H9 (cell line): ENCODE measurements around the gene VPS35L. TPM values are rescaled to one million over a fixed set of nuclear protein-coding genes. Genes with fewer than 3 reads are reported as not detected.

Experiments
- DNase-seq: peaks from one replicate; pipeline ENCODE4 v3.0.0-alpha.2; 2017
- H2AFZ ChIP-seq: one replicate; pipeline ENCODE4 v1.6.1; 2013; ENCODE audit warnings: mild to moderate bottlenecking, low read length, control low read depth, moderate library complexity
- H2AK5ac ChIP-seq: 2 replicates; pipeline ENCODE4 v1.6.1; 2013; ENCODE audit warnings: low read length, control low read depth, mixed read lengths; ENCODE audit not compliant: insufficient read length
- H2BK120ac ChIP-seq: one replicate; pipeline ENCODE4 v1.6.1; 2013; ENCODE audit warnings: low read depth, mild to moderate bottlenecking, low read length, control low read depth, inconsistent platforms; ENCODE audit not compliant: poor library complexity, severe bottlenecking
- H2BK12ac ChIP-seq: 2 replicates; pipeline ENCODE4 v1.6.1; 2013; ENCODE audit warnings: low read length, control low read depth, mixed read lengths, low read depth; ENCODE audit not compliant: insufficient read length
- H2BK15ac ChIP-seq: 2 replicates; pipeline ENCODE4 v1.6.1; 2013; ENCODE audit warnings: low read depth, low read length, control low read depth
- H2BK20ac ChIP-seq: one replicate; pipeline ENCODE4 v1.6.1; 2013; ENCODE audit warnings: low read depth, mild to moderate bottlenecking, low read length, control low read depth, inconsistent platforms; ENCODE audit not compliant: poor library complexity, severe bottlenecking
- H2BK5ac ChIP-seq: 2 replicates; pipeline ENCODE4 v1.6.1; 2013; ENCODE audit warnings: low read length, control low read depth, mixed read lengths; ENCODE audit not compliant: insufficient read length
- H3K14ac ChIP-seq: 2 replicates; pipeline ENCODE4 v1.6.1; 2013; ENCODE audit warnings: low read length, control low read depth; ENCODE audit not compliant: insufficient read depth
- H3K18ac ChIP-seq: 2 replicates; pipeline ENCODE4 v1.6.1; 2013; ENCODE audit warnings: low read depth, mild to moderate bottlenecking, mixed read lengths, low read length, control low read depth; ENCODE audit not compliant: insufficient read length
- H3K23ac ChIP-seq: 2 replicates; pipeline ENCODE4 v1.6.1; 2013; ENCODE audit warnings: low read length, control low read depth, mixed read lengths, low read depth; ENCODE audit not compliant: insufficient read length
- H3K23me2 ChIP-seq: 2 replicates; pipeline ENCODE4 v1.6.1; 2013; ENCODE audit warnings: low read depth, mild to moderate bottlenecking, mixed read lengths, low read length, control low read depth; ENCODE audit not compliant: insufficient read length, poor library complexity, severe bottlenecking
- H3K27ac ChIP-seq: 2 replicates; pipeline ENCODE4 v1.5.1; 2013; ENCODE audit warnings: low read length, control low read depth, mixed read lengths, low read depth; ENCODE audit not compliant: insufficient read length
- H3K27me3 ChIP-seq: 2 replicates; pipeline ENCODE4 v1.6.1; 2013; ENCODE audit warnings: low read length, control low read depth, inconsistent platforms; ENCODE audit not compliant: insufficient read depth
- H3K4ac ChIP-seq: 2 replicates; pipeline ENCODE4 v1.6.1; 2013; ENCODE audit warnings: low read depth, mild to moderate bottlenecking, control low read depth, inconsistent platforms, low read length, moderate library complexity
- H3K4me1 ChIP-seq: 2 replicates; pipeline ENCODE4 v1.6.1; 2013; ENCODE audit warnings: low read length, control low read depth, inconsistent platforms; ENCODE audit not compliant: insufficient read depth
- H3K4me2 ChIP-seq: 2 replicates; pipeline ENCODE4 v1.6.1; 2013; ENCODE audit warnings: low read length, control low read depth, mixed read lengths; ENCODE audit not compliant: insufficient read length, insufficient read depth
- H3K56ac ChIP-seq: 2 replicates; pipeline ENCODE4 v1.6.1; 2013; ENCODE audit warnings: low read depth, mild to moderate bottlenecking, mixed read lengths, low read length, control low read depth; ENCODE audit not compliant: insufficient read length
- H3K79me1 ChIP-seq: 2 replicates; pipeline ENCODE4 v1.6.1; 2013; ENCODE audit warnings: low read depth, mild to moderate bottlenecking, moderate library complexity, low read length, control low read depth, inconsistent platforms; ENCODE audit not compliant: insufficient read depth, poor library complexity, severe bottlenecking
- H3K79me2 ChIP-seq: 2 replicates; pipeline ENCODE4 v1.6.1; 2013; ENCODE audit warnings: low read length, control low read depth, inconsistent platforms; ENCODE audit not compliant: insufficient read depth
- H3K9ac ChIP-seq: 2 replicates; pipeline ENCODE4 v1.6.1; 2013; ENCODE audit warnings: low read length, control low read depth, mixed read lengths; ENCODE audit not compliant: insufficient read length; ENCODE audit errors: extremely low read depth
- H3K9me3 ChIP-seq: one replicate; pipeline ENCODE4 v1.6.1; 2013; ENCODE audit warnings: low read depth, low read length, inconsistent platforms; ENCODE audit not compliant: control insufficient read depth
- H3T11ph ChIP-seq: one replicate; pipeline ENCODE4 v1.6.1; 2013; ENCODE audit warnings: mild to moderate bottlenecking, low read length, control low read depth, inconsistent platforms
- H4K20me1 ChIP-seq: one replicate; pipeline ENCODE4 v1.6.1; 2013; ENCODE audit not compliant: control insufficient read depth, insufficient read length, insufficient read depth
- H4K5ac ChIP-seq: 2 replicates; pipeline ENCODE4 v1.6.1; 2013; ENCODE audit warnings: low read depth, mild to moderate bottlenecking, mixed read lengths, low read length, control low read depth; ENCODE audit not compliant: insufficient read length
- H4K8ac ChIP-seq: replicated peaks from 2 replicates; pipeline ENCODE4 v1.6.1; 2013; ENCODE audit warnings: low read length, control low read depth, mixed read lengths, low read depth; ENCODE audit not compliant: insufficient read length
- H4K91ac ChIP-seq: 2 replicates; pipeline ENCODE4 v1.6.1; 2013; ENCODE audit warnings: low read depth, mild to moderate bottlenecking, moderate library complexity, mixed read lengths, low read length, control low read depth; ENCODE audit not compliant: insufficient read length
- H3K27ac Mint-ChIP-seq, 3 experiments: 2 replicates in 2 of 3; 3 replicates in 1 of 3; pipeline ENCODE4 v1.8.0; 2020 to 2021; ENCODE audit warnings: mixed read lengths in 3 of 3, mild to moderate bottlenecking in 1 of 3, moderate library complexity in 1 of 3
- H3K27me3 Mint-ChIP-seq: 2 replicates; pipeline ENCODE4 v1.8.0; 2021; ENCODE audit warnings: low read depth, mild to moderate bottlenecking, moderate library complexity, mixed read lengths
- H3K36me3 Mint-ChIP-seq, 3 experiments: 2 replicates in 2 of 3; 3 replicates in 1 of 3; pipeline ENCODE4 v1.8.0; 2020 to 2021; ENCODE audit warnings: low read depth in 3 of 3, mixed read lengths in 3 of 3; ENCODE audit not compliant: insufficient read depth in 1 of 3
- H3K4me1 Mint-ChIP-seq, 2 experiments: 2 replicates each; pipeline ENCODE4 v1.8.0; 2020; ENCODE audit warnings: mixed read lengths in 2 of 2
- H3K4me3 Mint-ChIP-seq, 2 experiments: 2 replicates in 1 of 2; 3 replicates in 1 of 2; pipeline ENCODE4 v1.8.0; 2020 to 2021; ENCODE audit warnings: mild to moderate bottlenecking in 2 of 2, mixed read lengths in 2 of 2, moderate library complexity in 1 of 2
- H3K9me3 Mint-ChIP-seq, 2 experiments: 2 replicates in 1 of 2; 3 replicates in 1 of 2; pipeline ENCODE4 v1.8.0; 2020; ENCODE audit warnings: mild to moderate bottlenecking in 2 of 2, mixed read lengths in 2 of 2, moderate library complexity in 1 of 2
- WGBS: extraction: QIAGEN DNeasy Blood & Tissue Kit; methylation state at CpG from one replicate; pipeline ENCODE4 v1.1.7; 2013; ENCODE audit warnings: missing lambda C conversion rate, low lambda C conversion rate, mixed read lengths; ENCODE audit not compliant: insufficient read length; ENCODE audit errors: extremely low coverage; 5-methylcytosine and 5-hydroxymethylcytosine counted together
- total RNA-seq: library from RNA; stranded (reverse); gene quantifications from 2 replicates; pipeline ENCODE4 v1.2.1, GENCODE V29; 2021
- TF ChIP-seq, protein P1 (sequence below): fragments of 200-600 bp; sonication (generic); conservative IDR thresholded peaks from 3 replicates; pipeline ENCODE4 v1.8.0; 2021; ENCODE audit warnings: antibody characterized with exemption, mild to moderate bottlenecking

The VPS35L gene
- total RNA-seq, 1 experiment from 2014 or later, result 58.4 TPM

- H3K79me2 ChIP-seq, result no peaks in the 10 kb centered on the region
- H4K5ac ChIP-seq, result no peak overlapping the region
- H3K23ac ChIP-seq, result no peak overlapping the region
- H3K9me3 ChIP-seq, result no peaks in the 10 kb centered on the region
- no peaks in the 10 kb centered on the region for H4K20me1 ChIP-seq
- H2BK20ac ChIP-seq, result no peak overlapping the region
- H3K9me3 Mint-ChIP-seq, result no peaks in the 10 kb centered on the region
- no peak overlapping the region for H2BK120ac ChIP-seq
- H3K23me2 ChIP-seq, result no peaks in the 10 kb centered on the region
- H3K79me1 ChIP-seq, result no peaks in the 10 kb centered on the region
- no peaks in the 10 kb centered on the region for H3K27me3 Mint-ChIP-seq
- H3K27ac ChIP-seq, result no peak overlapping the region
- no peak overlapping the region for H3T11ph ChIP-seq
- H2AFZ ChIP-seq, result no peak overlapping the region
- peak overlapping the region in 1 of 3 experiments; percentile 69; a peak in 1 of 7 replicates for H3K27ac Mint-ChIP-seq
- no peak overlapping the region for H2BK12ac ChIP-seq
- H3K27me3 ChIP-seq, result no peaks in the 10 kb centered on the region
- H2BK5ac ChIP-seq, result no peak overlapping the region
- no peak overlapping the region for H3K14ac ChIP-seq
- H2AK5ac ChIP-seq, result no peak overlapping the region
- H4K91ac ChIP-seq, result no peak overlapping the region
- H3K18ac ChIP-seq, result no peak overlapping the region
- H3K4me1 ChIP-seq, result no peaks in the 10 kb centered on the region
- H2BK15ac ChIP-seq, result no peak overlapping the region
- H3K36me3 Mint-ChIP-seq, result peaks cover 31 to 70% (median 55%) of the 10 kb centered on the region in 3 experiments
- H3K4me2 ChIP-seq, result no peak overlapping the region
- H4K8ac ChIP-seq, result no peak overlapping the region
- H3K9ac ChIP-seq, result no peak overlapping the region
- no peaks in the 10 kb centered on the region for H3K4me1 Mint-ChIP-seq
- H3K4me3 Mint-ChIP-seq, result no peak overlapping the region
- H3K4ac ChIP-seq, result no peak overlapping the region
- DNase-seq, result no peak
- WGBS, result no CpG with 5 or more reads among the region's 6 CpGs
- TF ChIP-seq, protein P1, sequence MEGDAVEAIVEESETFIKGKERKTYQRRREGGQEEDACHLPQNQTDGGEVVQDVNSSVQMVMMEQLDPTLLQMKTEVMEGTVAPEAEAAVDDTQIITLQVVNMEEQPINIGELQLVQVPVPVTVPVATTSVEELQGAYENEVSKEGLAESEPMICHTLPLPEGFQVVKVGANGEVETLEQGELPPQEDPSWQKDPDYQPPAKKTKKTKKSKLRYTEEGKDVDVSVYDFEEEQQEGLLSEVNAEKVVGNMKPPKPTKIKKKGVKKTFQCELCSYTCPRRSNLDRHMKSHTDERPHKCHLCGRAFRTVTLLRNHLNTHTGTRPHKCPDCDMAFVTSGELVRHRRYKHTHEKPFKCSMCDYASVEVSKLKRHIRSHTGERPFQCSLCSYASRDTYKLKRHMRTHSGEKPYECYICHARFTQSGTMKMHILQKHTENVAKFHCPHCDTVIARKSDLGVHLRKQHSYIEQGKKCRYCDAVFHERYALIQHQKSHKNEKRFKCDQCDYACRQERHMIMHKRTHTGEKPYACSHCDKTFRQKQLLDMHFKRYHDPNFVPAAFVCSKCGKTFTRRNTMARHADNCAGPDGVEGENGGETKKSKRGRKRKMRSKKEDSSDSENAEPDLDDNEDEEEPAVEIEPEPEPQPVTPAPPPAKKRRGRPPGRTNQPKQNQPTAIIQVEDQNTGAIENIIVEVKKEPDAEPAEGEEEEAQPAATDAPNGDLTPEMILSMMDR, result no peak
- H3K56ac ChIP-seq, result no peak overlapping the region
Measured at GRCh38 chr16:19540241-19540970, 15.1 kb upstream of the VPS35L start.
